NT2/D1 (cell line): ENCODE measurements around the gene DISC1.

Source experiments
- DNase-seq: peaks from one replicate; pipeline ENCODE4 v3.0.0-alpha.2; 2011; ENCODE audit warnings: low read depth, low spot score
- H3K27me3 ChIP-seq: 2 replicates; pipeline ENCODE4 v1.6.0; 2011; ENCODE audit warnings: mild to moderate bottlenecking; ENCODE audit not compliant: insufficient read length, insufficient read depth
- H3K36me3 ChIP-seq: 2 replicates; pipeline ENCODE4 v1.6.1; 2011; ENCODE audit warnings: mild to moderate bottlenecking, low read length, mixed read lengths; ENCODE audit not compliant: insufficient read depth, insufficient read length
- H3K4me1 ChIP-seq: 2 replicates; pipeline ENCODE4 v1.5.1; 2011; ENCODE audit not compliant: insufficient read depth, insufficient read length
- H3K4me3 ChIP-seq: 2 replicates; pipeline ENCODE4 v1.5.1; 2011; ENCODE audit warnings: low read depth; ENCODE audit not compliant: insufficient read length
- H3K9ac ChIP-seq: 2 replicates; pipeline ENCODE4 v1.6.0; 2011; ENCODE audit warnings: low read depth; ENCODE audit not compliant: insufficient read length
- H3K9me3 ChIP-seq: 2 replicates; pipeline ENCODE4 v1.5.1; 2011; ENCODE audit warnings: mild to moderate bottlenecking, low read length; ENCODE audit not compliant: insufficient read depth
- SUZ12 ChIP-seq: IDR thresholded peaks from 2 replicates; pipeline ENCODE4 v1.6.1; 2011; ENCODE audit not compliant: insufficient read length, insufficient read depth; ENCODE audit errors: extremely low read depth
- YY1 ChIP-seq: IDR thresholded peaks from 2 replicates; pipeline ENCODE4 v1.6.1; 2011; ENCODE audit not compliant: insufficient read length, insufficient read depth
- ZNF274 ChIP-seq: IDR thresholded peaks from 2 replicates; pipeline ENCODE4 v1.6.1; 2011; ENCODE audit warnings: mild to moderate bottlenecking, low read depth, low read length

Gene DISC1

DNA sequence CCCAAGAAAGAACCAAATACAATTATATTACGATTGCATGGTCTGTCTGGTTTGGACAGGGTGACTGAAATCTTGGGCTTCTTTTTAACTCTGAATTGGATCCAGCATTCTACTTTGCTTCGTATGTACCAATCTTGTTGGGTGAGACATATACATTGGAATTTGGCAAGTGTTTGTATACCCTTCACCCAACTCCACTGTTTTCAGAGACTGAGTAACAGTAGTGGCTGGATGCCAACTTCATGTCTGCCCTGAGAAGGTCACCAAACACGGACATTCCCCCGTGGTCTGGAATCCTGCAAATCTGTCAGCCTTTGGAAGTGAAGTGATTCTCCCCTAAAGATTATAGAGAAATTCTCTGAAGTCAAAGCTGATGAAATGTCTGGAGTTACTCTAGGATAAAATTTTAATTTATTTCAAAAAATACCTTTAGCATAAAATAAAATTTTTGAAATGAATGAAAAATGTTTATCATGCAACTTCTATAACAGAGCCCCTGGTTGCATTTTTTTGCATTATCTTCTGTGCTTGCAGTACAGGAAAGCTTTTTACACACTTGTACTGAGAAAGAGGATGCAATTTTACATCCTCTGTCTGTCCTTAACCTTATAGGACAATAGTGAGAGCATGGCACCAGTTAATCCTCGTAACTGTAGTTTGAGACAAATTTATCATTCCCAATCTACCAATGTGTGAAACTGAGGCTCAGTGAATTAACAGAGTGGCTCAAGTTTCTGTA lies 201.8 kb downstream of the DISC1 start:
- no peak for DNase-seq
- no peaks in the 10 kb centered on the region for H3K9me3 ChIP-seq
- no peaks in the 10 kb centered on the region for H3K27me3 ChIP-seq
- H3K36me3 ChIP-seq, result no peaks in the 10 kb centered on the region
- no peaks in the 10 kb centered on the region for H3K4me1 ChIP-seq
- H3K9ac ChIP-seq, result no peak overlapping the region
- H3K4me3 ChIP-seq, result no peak overlapping the region
- TF ChIP-seq YY1 (no peak), SUZ12 (no peak), ZNF274 (no peak)

DNA sequence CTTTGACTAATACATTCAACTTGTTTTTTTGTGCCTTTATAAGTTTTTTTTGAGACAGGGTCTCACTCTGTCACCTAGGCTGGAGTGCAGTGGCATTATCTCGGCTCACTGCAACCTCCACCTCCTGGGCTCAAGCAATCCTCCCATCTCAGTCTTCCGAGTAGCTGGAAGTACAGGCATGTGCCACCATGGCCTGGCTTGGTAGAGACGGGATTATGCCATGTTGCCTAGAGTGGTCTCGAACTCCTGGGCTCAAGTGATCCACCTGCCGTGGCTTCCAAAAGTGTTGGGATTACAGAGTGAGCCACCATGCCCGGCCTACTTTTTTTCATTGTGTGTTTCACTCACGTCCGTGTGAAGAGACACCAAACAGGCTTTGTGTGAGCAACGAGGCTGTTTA lies 202.7 kb downstream of the DISC1 start:
- Histone ChIP-seq H3K9ac (no peak overlapping the region), H3K4me1 (no peaks in the 10 kb centered on the region), H3K4me3 (no peak overlapping the region), H3K27me3 (no peaks in the 10 kb centered on the region), H3K36me3 (no peaks in the 10 kb centered on the region), H3K9me3 (no peaks in the 10 kb centered on the region)
- TF ChIP-seq SUZ12 (no peak), YY1 (no peak), ZNF274 (no peak)
- no peak for DNase-seq

DNA sequence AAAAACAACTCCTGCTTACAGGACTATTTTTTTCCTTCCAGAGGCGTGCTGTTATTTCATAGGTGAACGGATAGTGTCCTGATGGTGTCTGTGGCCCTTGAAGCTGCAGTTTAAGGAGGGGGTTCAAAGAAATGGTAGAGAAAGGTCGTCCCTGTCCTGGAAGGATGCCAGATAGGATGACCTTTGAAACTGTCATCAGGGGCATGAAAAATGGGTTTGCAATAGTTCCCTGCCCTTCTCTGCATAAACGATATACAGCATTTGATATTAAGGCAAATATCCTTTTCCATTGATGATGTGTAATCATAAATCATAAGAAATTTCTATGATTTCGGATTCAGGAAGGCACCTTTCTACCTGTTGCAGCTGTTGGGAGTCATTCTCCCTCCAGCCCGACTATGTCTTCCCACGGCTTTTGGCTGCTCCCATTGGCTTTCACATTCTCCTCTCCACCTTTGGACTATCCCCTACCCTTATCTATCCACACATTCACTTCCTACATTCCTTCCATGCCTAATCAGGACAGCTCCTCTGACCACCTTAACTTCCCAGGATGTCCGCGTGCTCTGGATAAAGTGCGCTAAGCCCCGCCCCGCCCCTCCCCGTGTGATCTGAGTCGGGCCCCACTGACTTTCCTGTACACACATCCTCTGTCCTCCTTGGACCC lies 209.8 kb downstream of the DISC1 start:
- H3K36me3 ChIP-seq, result no peaks in the 10 kb centered on the region
- H3K9ac ChIP-seq, result no peak overlapping the region
- TF ChIP-seq YY1 (no peak), SUZ12 (no peak), ZNF274 (no peak)
- H3K4me3 ChIP-seq, result no peak overlapping the region
- no peaks in the 10 kb centered on the region for H3K9me3 ChIP-seq
- no peaks in the 10 kb centered on the region for H3K27me3 ChIP-seq
- no peak for DNase-seq
- H3K4me1 ChIP-seq, result no peaks in the 10 kb centered on the region

- Histone ChIP-seq H3K9me3 (no peaks in the 10 kb centered on the region), H3K27me3 (no peaks in the 10 kb centered on the region), H3K4me3 (no peak overlapping the region), H3K4me1 (no peaks in the 10 kb centered on the region), H3K36me3 (no peaks in the 10 kb centered on the region), H3K9ac (no peak overlapping the region)
- no peak for DNase-seq
- TF ChIP-seq ZNF274 (no peak), SUZ12 (no peak)
Measured at GRCh38 chr1:231838521-231838920, 211.9 kb downstream of the DISC1 start.

DNA sequence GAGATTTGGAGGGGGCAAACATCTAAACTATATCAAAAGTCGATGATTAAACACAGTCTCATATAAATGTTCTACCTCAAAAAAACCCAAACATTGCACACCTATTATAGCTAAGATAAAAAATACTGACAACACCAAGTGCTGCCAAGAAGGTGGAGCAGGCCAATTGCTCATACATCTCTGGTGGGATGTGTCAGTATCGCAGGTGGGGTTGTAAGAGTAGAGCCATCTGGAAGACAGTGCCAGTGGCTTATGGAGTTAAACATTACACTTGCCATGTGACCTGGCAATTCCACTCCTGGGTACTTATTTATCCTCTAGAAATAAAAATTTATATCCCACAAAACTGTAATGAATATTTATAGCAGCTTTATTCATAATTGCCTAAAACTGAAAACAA lies 213.4 kb downstream of the DISC1 start:
- no peak overlapping the region for H3K4me3 ChIP-seq
- H3K4me1 ChIP-seq, result no peaks in the 10 kb centered on the region
- no peaks in the 10 kb centered on the region for H3K36me3 ChIP-seq
- H3K27me3 ChIP-seq, result no peaks in the 10 kb centered on the region
- DNase-seq, result no peak
- no peaks in the 10 kb centered on the region for H3K9me3 ChIP-seq
- H3K9ac ChIP-seq, result no peak overlapping the region
- TF ChIP-seq ZNF274 (no peak), SUZ12 (no peak), YY1 (no peak)

- Histone ChIP-seq H3K9ac (no peak overlapping the region), H3K9me3 (no peaks in the 10 kb centered on the region), H3K4me3 (no peak overlapping the region), H3K4me1 (no peaks in the 10 kb centered on the region), H3K36me3 (no peaks in the 10 kb centered on the region), H3K27me3 (no peaks in the 10 kb centered on the region)
- DNase-seq, result no peak
- TF ChIP-seq ZNF274 (no peak), SUZ12 (no peak), YY1 (no peak)
Measured at GRCh38 chr1:231841616-231842344, 215.2 kb downstream of the DISC1 start.

- Histone ChIP-seq H3K9me3 (no peaks in the 10 kb centered on the region), H3K4me1 (no peaks in the 10 kb centered on the region), H3K27me3 (no peaks in the 10 kb centered on the region), H3K36me3 (no peaks in the 10 kb centered on the region), H3K4me3 (no peak overlapping the region), H3K9ac (no peak overlapping the region)
- DNase-seq, result no peak
- TF ChIP-seq ZNF274 (no peak), YY1 (no peak), SUZ12 (no peak)
Measured at GRCh38 chr1:231842441-231842840, 215.9 kb downstream of the DISC1 start.
